ENCODE results near the gene ACP2.

The ACP2 gene

DNA sequence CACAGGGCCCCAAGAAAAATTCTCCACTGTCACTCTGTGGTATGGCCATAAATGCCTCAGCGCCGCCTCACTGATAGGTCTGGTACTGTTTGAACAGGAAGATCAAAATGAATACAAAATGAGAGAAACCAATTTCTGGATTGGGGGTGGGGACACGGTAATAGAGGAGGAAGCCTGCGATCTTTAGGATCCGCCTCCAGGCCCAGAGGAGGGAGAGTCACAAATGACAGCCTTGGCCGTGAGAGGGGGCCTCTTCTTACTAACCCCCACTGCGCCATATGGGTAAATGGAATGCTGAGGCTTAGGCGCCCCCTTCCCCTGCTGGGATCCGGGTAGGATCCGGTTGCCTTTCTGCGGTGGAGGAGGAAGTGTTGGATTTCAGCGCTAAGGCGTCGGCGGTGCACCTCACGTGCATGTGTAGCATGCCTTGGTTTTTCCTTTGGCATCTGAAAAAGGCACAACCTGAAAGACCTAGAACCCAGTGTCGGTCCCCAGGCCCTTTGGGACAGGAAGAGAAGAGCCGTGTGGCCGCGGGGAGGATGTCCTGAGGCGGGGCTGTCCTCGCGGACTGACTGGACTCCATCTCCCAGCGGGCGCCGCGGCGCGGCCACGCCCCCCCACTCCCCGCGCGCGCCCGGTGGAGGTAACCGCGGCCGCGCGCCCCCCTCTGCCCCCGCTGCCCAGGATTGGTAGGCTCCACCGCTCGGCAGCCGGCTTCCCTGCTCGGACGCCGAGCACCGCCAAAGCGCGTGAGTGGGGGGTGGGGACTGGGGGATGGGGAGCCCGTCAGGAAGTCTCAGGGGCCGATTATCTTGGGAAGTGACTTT is 20.6 kb upstream of the ACP2 start:
- peak overlapping the region; percentile 92 for H3K4me2 ChIP-seq (ENCODE audit: low read length)
- peaks cover 24% of the 10 kb centered on the region for H4K20me1 ChIP-seq (ENCODE audit: insufficient read depth, low read length)
- H3K4me3 ChIP-seq (ENCODE audit: low read length) = peak overlapping the region; percentile 91
- peaks cover 36% of the 10 kb centered on the region for H3K79me2 ChIP-seq (ENCODE audit: low read length)
- peak overlapping the region; percentile 83 for H3K27ac ChIP-seq (ENCODE audit: low read length)
- H3K27me3 ChIP-seq (ENCODE audit: low read depth, low read length) = no peaks in the 10 kb centered on the region
- no peaks in the 10 kb centered on the region for H3K9me3 ChIP-seq (ENCODE audit: insufficient read depth, low read length)
- peaks cover 24% of the 10 kb centered on the region for H3K4me1 ChIP-seq (ENCODE audit: low read length)
- peak overlapping the region; percentile 98 for H2AFZ ChIP-seq (ENCODE audit: low read depth, low read length)
- peaks cover 2% of the 10 kb centered on the region for H3K36me3 ChIP-seq (replicated peaks; ENCODE audit: low read depth, low read length)
- TF ChIP-seq, protein P1, sequence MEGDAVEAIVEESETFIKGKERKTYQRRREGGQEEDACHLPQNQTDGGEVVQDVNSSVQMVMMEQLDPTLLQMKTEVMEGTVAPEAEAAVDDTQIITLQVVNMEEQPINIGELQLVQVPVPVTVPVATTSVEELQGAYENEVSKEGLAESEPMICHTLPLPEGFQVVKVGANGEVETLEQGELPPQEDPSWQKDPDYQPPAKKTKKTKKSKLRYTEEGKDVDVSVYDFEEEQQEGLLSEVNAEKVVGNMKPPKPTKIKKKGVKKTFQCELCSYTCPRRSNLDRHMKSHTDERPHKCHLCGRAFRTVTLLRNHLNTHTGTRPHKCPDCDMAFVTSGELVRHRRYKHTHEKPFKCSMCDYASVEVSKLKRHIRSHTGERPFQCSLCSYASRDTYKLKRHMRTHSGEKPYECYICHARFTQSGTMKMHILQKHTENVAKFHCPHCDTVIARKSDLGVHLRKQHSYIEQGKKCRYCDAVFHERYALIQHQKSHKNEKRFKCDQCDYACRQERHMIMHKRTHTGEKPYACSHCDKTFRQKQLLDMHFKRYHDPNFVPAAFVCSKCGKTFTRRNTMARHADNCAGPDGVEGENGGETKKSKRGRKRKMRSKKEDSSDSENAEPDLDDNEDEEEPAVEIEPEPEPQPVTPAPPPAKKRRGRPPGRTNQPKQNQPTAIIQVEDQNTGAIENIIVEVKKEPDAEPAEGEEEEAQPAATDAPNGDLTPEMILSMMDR (IDR thresholded peaks at IDR 0.05; ENCODE audit: low read depth, low read length) = 0 out of 2 replicates have a peak, but pooled peaks have one; percentile 5
- TF ChIP-seq EZH2phosphoT487 (IDR thresholded peaks at IDR 0.05; ENCODE audit: low read depth) = no peak
- peak overlapping the region; percentile 84 for H3K9ac ChIP-seq (ENCODE audit: low read length)

DNA sequence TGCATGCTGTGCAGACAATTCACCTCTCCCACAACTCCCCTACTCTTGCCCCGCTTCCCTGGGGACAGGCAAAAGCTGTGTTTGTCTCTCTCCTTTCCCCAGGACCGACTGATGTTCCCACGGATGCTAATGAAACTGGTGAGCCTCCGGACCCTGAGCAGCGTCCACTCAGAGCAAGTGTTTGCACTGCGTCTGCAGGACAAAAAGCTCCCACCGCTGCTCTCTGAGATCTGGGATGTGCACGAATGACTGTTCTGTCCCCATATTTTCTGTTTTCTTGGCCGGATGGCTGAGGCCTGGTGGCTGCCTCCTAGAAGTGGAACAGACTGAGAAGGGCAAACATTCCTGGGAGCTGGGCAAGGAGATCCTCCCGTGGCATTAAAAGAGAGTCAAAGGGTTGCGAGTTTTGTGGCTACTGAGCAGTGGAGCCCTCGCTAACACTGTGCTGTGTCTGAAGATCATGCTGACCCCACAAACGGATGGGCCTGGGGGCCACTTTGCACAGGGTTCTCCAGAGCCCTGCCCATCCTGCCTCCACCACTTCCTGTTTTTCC is 19.9 kb upstream of the ACP2 start:
- H4K20me1 ChIP-seq (ENCODE audit: insufficient read depth, low read length) = peaks cover 24% of the 10 kb centered on the region
- peak overlapping the region; percentile 84 for H3K9ac ChIP-seq (ENCODE audit: low read length)
- H3K79me2 ChIP-seq (ENCODE audit: low read length) = peaks cover 30% of the 10 kb centered on the region
- peak overlapping the region; percentile 83 for H3K27ac ChIP-seq (ENCODE audit: low read length)
- H2AFZ ChIP-seq (ENCODE audit: low read depth, low read length) = peak overlapping the region; percentile 98; the same call in 1 of the 2 replicates
- no peaks in the 10 kb centered on the region for H3K9me3 ChIP-seq (ENCODE audit: insufficient read depth, low read length)
- TF ChIP-seq, protein P1 (IDR thresholded peaks at IDR 0.05; ENCODE audit: low read depth, low read length) = no peak
- TF ChIP-seq EZH2phosphoT487 (IDR thresholded peaks at IDR 0.05; ENCODE audit: low read depth) = no peak
- no peaks in the 10 kb centered on the region for H3K36me3 ChIP-seq (replicated peaks; ENCODE audit: low read depth, low read length)
- peak overlapping the region; percentile 92 for H3K4me2 ChIP-seq (ENCODE audit: low read length)
- H3K4me1 ChIP-seq (ENCODE audit: low read length) = peaks cover 24% of the 10 kb centered on the region
- H3K27me3 ChIP-seq (ENCODE audit: low read depth, low read length) = no peaks in the 10 kb centered on the region
- peak overlapping the region; percentile 91 for H3K4me3 ChIP-seq (ENCODE audit: low read length)

DNA sequence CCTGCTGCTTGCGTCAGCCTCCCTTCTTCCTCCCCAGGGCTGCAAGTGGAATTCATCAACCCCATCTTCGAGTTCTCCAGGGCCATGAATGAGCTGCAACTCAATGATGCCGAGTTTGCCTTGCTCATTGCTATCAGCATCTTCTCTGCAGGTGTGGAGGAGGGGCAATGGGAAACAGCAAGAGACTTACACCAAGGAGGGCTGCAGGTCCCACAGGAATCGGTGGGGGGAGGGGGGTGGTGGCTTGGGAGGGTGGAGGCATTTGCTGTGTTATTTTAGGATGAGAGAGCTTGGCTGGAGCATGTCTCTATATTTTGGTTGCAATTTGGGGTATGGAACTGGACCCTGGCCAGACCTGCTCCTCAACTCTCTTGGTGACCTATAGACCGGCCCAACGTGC is 19.3 kb upstream of the ACP2 start:
- Histone ChIP-seq H3K9ac (ENCODE audit: low read length) (no peak overlapping the region), H3K27ac (ENCODE audit: low read length) (no peak overlapping the region), H2AFZ (ENCODE audit: low read depth, low read length) (no peak overlapping the region), H3K4me3 (ENCODE audit: low read length) (no peak overlapping the region), H3K79me2 (ENCODE audit: low read length) (peaks cover 25% of the 10 kb centered on the region), H3K4me1 (ENCODE audit: low read length) (peaks cover 24% of the 10 kb centered on the region), H3K9me3 (ENCODE audit: insufficient read depth, low read length) (no peaks in the 10 kb centered on the region), H3K36me3 (replicated peaks; ENCODE audit: low read depth, low read length) (no peaks in the 10 kb centered on the region), H3K4me2 (ENCODE audit: low read length) (no peak overlapping the region), H3K27me3 (ENCODE audit: low read depth, low read length) (no peaks in the 10 kb centered on the region), H4K20me1 (ENCODE audit: insufficient read depth, low read length) (peaks cover 22% of the 10 kb centered on the region)
- TF ChIP-seq, protein P1 (IDR thresholded peaks at IDR 0.05; ENCODE audit: low read depth, low read length) = no peak
- TF ChIP-seq EZH2phosphoT487 (IDR thresholded peaks at IDR 0.05; ENCODE audit: low read depth) = no peak

DNA sequence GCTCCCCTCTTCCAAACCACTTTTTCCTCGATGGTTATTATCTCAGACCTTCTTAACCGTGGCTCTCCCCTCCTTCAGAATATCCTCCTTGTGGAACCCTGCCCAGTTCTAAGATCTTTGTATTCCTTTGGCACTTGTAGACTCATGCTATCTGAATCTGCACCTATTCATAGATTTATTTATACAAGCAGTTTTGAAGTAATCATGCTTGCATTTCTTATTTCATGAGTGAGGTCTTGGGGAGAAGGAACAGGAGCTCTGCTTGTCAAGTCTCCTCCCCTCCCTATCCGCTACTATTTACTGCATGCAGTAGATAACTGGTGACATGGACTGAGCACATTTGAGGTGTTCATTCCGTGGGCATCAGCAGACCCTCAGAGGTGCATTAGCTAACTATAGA is 15.9 kb upstream of the ACP2 start:
- Histone ChIP-seq H2AFZ (ENCODE audit: low read depth, low read length) (no peak overlapping the region), H3K4me1 (ENCODE audit: low read length) (peaks cover 9% of the 10 kb centered on the region), H3K4me2 (ENCODE audit: low read length) (no peak overlapping the region), H3K27me3 (ENCODE audit: low read depth, low read length) (no peaks in the 10 kb centered on the region), H3K9ac (ENCODE audit: low read length) (no peak overlapping the region), H3K27ac (ENCODE audit: low read length) (no peak overlapping the region), H4K20me1 (ENCODE audit: insufficient read depth, low read length) (no peaks in the 10 kb centered on the region), H3K9me3 (ENCODE audit: insufficient read depth, low read length) (no peaks in the 10 kb centered on the region), H3K4me3 (ENCODE audit: low read length) (no peak overlapping the region), H3K79me2 (ENCODE audit: low read length) (no peaks in the 10 kb centered on the region), H3K36me3 (replicated peaks; ENCODE audit: low read depth, low read length) (no peaks in the 10 kb centered on the region)
- TF ChIP-seq, protein P1 (IDR thresholded peaks at IDR 0.05; ENCODE audit: low read depth, low read length) = no peak
- TF ChIP-seq EZH2phosphoT487 (IDR thresholded peaks at IDR 0.05; ENCODE audit: low read depth) = no peak

Measured in OCI-LY3 (cell line).